NCI-H1436 treated with DMSO at 0.1 percent for 48 hours (cell line): ENCODE results near the gene CXorf65.

ENCODE experiments used
- DNase-seq: peaks from one replicate; lab custom pipeline; 2025; lab: John Stamatoyannopoulos, UW

Gene CXorf65

GRCh38 chrX:71105628-71106027 is 912 bp downstream of the CXorf65 start:
- no peak for DNase-seq

GRCh38 chrX:71103110-71103983 is 3.2 kb downstream of the CXorf65 start:
- peak; percentile 47 for DNase-seq

- DNase-seq, result no peak
These were observed 4.2 kb downstream of the CXorf65 start for GRCh38 chrX:71102292-71102691.

GRCh38 chrX:71100581-71101505 is 5.7 kb downstream of the CXorf65 start:
- DNase-seq, result no peak

GRCh38 chrX:71099736-71100135 is 6.8 kb downstream of the CXorf65 start:
- no peak for DNase-seq

GRCh38 chrX:71098951-71099506 is 7.5 kb downstream of the CXorf65 start:
- DNase-seq, result no peak

GRCh38 chrX:71098302-71098701 is 8.2 kb downstream of the CXorf65 start:
- no peak for DNase-seq

- DNase-seq, result no peak
These were observed 9.8 kb downstream of the CXorf65 start for GRCh38 chrX:71096760-71097032.

- DNase-seq, result peak; percentile 5
These were observed 10.4 kb downstream of the CXorf65 start for GRCh38 chrX:71095981-71096759.

- peak; percentile 47 for DNase-seq
These were observed 11.0 kb downstream of the CXorf65 start, which contains the start of gene FOXO4 for GRCh38 chrX:71095555-71095980. Gene FOXO4 (plus strand): TSS chrX:71095851. CDS start chrX:71096529, 678 bp downstream.

GRCh38 chrX:71095033-71095432 is 11.5 kb downstream of the CXorf65 start:
- no peak for DNase-seq

GRCh38 chrX:71091263-71091662 is 15.3 kb downstream of the CXorf65 start:
- no peak for DNase-seq

- no peak for DNase-seq
These were observed 20.6 kb downstream of the CXorf65 start for GRCh38 chrX:71085900-71086299.

- no peak for DNase-seq
These were observed 23.7 kb downstream of the CXorf65 start for GRCh38 chrX:71082822-71083221.

- no peak for DNase-seq
These were observed 24.4 kb downstream of the CXorf65 start for GRCh38 chrX:71082124-71082647.

- no peak for DNase-seq
These were observed 25.0 kb downstream of the CXorf65 start for GRCh38 chrX:71081330-71082123.

GRCh38 chrX:71070531-71070930 is 36.0 kb downstream of the CXorf65 start:
- DNase-seq, result no peak

GRCh38 chrX:71068044-71068918 is 38.3 kb downstream of the CXorf65 start, which contains the start of gene SNX12:
Gene SNX12 (minus strand): TSS chrX:71068334. CDS start chrX:71068306, 28 bp downstream.
- DNase-seq, result peak; percentile 82

GRCh38 chrX:71067712-71068043 is 38.9 kb downstream of the CXorf65 start:
- no peak for DNase-seq

GRCh38 chrX:71067089-71067488 is 39.5 kb downstream of the CXorf65 start:
- no peak for DNase-seq
